ENCODE data around the gene RNF8.
"Not testable (repeated sequence)": the region's sequence is repeated elsewhere in the genome, so short reads cannot be mapped to it uniquely, and the experiment has no call there.

The RNF8 gene

DNA sequence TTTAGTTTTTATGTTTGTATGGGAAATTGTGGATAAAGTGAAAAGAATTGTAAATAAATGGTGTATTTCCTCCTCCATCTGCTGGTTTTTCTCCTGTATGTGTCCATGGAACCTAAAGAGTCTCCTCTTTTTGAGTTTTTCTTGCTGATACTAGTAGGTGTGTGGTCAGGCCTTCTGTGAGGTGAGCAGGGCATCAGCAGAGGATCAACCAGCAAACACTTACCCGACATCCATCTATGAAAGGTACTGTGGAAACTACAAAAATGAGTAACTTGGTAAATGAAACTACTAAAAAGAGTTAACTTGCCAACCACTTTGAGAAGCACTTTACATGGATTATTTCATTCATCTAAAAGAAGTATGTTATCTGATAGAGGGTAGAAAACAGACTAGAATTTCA lies 20.9 kb upstream of the RNF8 start:
- no peak overlapping the region for H3K27ac ChIP-seq
- TF ChIP-seq, protein P1, sequence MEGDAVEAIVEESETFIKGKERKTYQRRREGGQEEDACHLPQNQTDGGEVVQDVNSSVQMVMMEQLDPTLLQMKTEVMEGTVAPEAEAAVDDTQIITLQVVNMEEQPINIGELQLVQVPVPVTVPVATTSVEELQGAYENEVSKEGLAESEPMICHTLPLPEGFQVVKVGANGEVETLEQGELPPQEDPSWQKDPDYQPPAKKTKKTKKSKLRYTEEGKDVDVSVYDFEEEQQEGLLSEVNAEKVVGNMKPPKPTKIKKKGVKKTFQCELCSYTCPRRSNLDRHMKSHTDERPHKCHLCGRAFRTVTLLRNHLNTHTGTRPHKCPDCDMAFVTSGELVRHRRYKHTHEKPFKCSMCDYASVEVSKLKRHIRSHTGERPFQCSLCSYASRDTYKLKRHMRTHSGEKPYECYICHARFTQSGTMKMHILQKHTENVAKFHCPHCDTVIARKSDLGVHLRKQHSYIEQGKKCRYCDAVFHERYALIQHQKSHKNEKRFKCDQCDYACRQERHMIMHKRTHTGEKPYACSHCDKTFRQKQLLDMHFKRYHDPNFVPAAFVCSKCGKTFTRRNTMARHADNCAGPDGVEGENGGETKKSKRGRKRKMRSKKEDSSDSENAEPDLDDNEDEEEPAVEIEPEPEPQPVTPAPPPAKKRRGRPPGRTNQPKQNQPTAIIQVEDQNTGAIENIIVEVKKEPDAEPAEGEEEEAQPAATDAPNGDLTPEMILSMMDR (conservative IDR thresholded peaks at IDR 0.05; ENCODE audit: low read depth): no peak
- POLR2A ChIA-PET (ENCODE audit: low non-redundant PET): no interaction called here
- CTCF ChIA-PET: interaction anchor here (0.6 kb wide), 1 partner anchor 992 kb away, joined by 3 read pairs; no protein-coding TSS in a partner anchor
- no peak for DNase-seq (ENCODE audit: low spot score)

DNA sequence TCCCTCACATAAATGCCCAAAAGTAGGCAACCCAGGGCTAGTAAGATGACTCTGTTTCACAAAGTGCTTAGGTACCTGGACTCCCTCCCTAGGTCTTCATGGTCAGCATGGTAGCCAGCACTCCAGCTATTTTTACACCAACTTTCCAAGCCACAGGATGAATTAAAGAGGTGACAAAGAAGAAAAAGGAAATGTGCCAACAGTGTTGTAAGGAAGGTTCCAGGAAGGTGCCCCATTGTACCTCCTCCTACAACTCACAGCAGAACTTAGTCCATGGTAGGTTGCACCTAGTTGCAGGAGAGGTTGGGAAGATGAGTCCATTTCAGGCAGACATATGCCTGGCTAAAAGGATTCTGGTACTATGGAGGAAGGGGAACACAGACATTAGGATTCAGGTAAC lies 19.7 kb upstream of the RNF8 start:
- ChIA-PET POLR2A (ENCODE audit: low non-redundant PET) (no interaction called here), CTCF (no interaction called here)
- TF ChIP-seq, protein P1 (conservative IDR thresholded peaks at IDR 0.05; ENCODE audit: low read depth): no peak
- H3K27ac ChIP-seq: no peak overlapping the region
- no peak for DNase-seq (ENCODE audit: low spot score)

DNA sequence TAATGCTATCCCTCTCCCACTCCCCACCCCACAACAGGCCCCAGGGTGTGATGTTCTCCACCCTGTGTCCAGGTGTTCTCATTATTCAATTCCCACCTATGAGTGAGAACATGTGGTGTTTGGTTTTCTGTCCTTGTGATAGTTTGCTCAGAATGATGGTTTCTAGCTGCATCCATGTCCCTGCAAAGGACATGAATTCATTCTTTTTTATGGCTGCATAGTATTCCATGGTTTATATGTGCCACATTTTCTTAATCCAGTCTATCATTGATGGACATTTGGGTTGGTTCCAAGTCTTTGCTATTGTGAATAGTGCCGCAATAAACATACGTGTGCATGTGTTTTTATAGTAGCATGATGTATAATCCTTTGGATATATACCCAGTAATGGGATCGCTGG lies 15.5 kb upstream of the RNF8 start:
- H3K27ac ChIP-seq; POLR2A ChIA-PET (ENCODE audit: low non-redundant PET); DNase-seq (ENCODE audit: low spot score): not testable (repeated sequence)
- CTCF ChIA-PET: interaction anchor here (0.9 kb wide), 1 partner anchor 43 kb away, joined by 3 read pairs; no protein-coding TSS in a partner anchor

DNA sequence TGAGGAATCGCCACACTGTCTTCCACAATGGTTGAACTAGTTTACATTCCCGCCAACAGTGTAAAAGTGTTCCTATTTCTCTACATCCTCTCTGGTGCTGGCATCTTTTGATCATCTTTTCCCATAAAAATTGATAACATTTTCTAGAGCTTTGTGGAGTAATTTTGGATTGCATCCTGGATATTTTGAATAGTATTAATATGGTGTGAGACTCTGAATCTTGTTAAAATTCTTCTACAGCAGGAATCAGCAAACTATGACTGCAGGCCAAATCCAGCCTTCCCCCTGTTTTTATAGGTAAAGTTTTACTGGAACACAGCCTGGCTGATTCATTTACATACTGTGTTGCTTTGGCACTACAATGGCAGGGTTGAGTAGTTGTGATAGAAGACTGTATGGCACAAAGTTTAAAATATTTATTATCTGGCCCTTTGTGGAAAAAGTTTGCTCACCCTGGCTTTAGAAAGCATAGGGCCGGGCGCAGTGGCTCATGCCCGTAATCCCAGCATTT lies 15.0 kb upstream of the RNF8 start:
- TF ChIP-seq, protein P1 (conservative IDR thresholded peaks at IDR 0.05; ENCODE audit: low read depth): no peak
- no peak for DNase-seq (ENCODE audit: low spot score)
- CTCF ChIA-PET: interaction anchor here (0.9 kb wide), 1 partner anchor 43 kb away, joined by 3 read pairs; no protein-coding TSS in a partner anchor
- no peak overlapping the region for H3K27ac ChIP-seq
- POLR2A ChIA-PET (ENCODE audit: low non-redundant PET): no interaction called here

DNA sequence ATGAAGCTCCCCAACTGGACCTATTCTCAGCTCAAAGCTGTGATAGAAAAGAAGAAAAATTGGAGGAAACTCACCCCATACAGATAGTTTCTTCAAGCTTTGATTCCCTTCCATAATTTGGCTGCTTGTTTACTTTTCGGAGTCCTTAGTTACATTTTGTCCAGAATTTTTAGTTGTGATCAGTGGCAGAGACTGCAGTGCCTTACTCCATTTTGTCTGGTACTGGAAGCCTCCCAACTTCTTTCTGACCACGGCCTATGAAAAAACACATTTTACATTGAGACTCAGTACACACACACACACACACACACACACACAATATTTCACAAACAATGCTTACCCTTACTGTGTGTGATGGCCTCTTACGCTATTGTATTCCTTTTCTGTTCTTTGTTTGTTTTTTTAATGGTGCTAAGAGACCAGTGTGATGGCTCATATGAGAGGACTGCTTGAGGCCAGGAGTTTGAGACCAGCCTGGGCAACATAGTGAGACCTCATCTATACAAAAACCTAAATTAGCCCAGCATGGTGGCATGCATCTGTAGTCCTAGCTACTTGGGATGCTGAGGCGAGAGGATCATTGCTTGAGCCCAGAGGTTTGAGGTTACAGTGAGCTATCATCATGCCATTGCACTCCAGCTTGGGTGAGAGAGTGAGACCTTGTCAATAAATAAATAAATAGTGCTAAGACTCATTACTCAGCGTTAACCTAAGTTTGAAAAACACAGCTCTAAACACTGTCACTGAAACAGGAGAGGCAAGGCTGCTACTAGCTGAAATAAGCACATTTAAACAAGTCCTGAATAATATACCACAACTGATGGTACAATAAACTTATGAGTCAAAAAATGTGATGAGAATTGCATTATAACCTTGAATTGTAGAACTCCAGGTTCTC lies 13.8 kb upstream of the RNF8 start:
- CTCF ChIA-PET: interaction anchor here (0.9 kb wide), 1 partner anchor 25 kb away, joined by 3 read pairs; no protein-coding TSS in a partner anchor
- DNase-seq (ENCODE audit: low spot score): no peak
- no peak overlapping the region for H3K27ac ChIP-seq
- POLR2A ChIA-PET (ENCODE audit: low non-redundant PET): no interaction called here
- TF ChIP-seq, protein P1 (conservative IDR thresholded peaks at IDR 0.05; ENCODE audit: low read depth): no peak

DNA sequence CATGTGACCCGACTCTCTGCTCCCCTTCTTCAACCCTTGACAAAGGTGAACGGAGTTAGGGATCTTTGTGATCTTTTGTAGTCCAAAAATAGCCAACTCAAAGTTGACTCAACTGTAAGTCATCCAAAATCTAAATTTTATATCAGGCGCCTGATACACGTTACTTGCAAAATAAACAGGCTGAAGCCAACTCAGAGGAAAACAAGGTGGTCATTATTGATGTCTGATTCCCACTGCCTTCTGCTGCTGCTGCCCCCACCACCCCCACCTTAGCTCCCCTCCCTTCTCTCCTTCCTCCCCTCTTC lies 13.2 kb upstream of the RNF8 start:
- no peak for DNase-seq (ENCODE audit: low spot score)
- CTCF ChIA-PET: no interaction called here
- H3K27ac ChIP-seq: no peak overlapping the region
- POLR2A ChIA-PET (ENCODE audit: low non-redundant PET): no interaction called here
- TF ChIP-seq, protein P1 (conservative IDR thresholded peaks at IDR 0.05; ENCODE audit: low read depth): no peak

DNA sequence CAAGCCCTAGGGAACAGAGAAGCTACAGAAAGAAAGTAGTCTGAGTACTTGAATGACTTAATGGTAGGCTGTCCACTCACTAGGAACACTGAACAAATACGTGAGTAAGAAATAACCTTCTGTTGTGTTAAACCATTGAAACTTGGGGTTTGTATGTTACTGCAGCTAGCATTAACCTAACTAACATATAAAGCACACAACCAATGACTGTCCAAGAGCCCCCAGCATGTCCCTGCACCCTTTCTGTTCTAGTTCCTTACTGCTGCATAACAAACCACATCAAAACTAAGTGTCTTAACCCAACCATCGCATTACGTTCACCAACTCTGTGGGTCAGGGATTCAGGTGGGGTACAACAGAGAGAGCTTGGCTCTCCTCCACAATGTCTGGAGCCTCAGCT lies 10.5 kb upstream of the RNF8 start:
- TF ChIP-seq, protein P1 (conservative IDR thresholded peaks at IDR 0.05; ENCODE audit: low read depth): no peak
- no peak for DNase-seq (ENCODE audit: low spot score)
- no peak overlapping the region for H3K27ac ChIP-seq
- POLR2A ChIA-PET (ENCODE audit: low non-redundant PET): no interaction called here
- CTCF ChIA-PET: no interaction called here
